Activated T-cell treated with anti-CD3 and anti-CD28 coated beads, Interleukin-2, amount 50 U/mL, for 48 hours (primary cell): Measurements from ENCODE around the gene HSD3B2.

Source experiments
- DNase-seq, 2 experiments: peaks; one replicate each; pipeline ENCODE4 v3.0.0-alpha.2; 2020

HSD3B2 gene

DNA sequence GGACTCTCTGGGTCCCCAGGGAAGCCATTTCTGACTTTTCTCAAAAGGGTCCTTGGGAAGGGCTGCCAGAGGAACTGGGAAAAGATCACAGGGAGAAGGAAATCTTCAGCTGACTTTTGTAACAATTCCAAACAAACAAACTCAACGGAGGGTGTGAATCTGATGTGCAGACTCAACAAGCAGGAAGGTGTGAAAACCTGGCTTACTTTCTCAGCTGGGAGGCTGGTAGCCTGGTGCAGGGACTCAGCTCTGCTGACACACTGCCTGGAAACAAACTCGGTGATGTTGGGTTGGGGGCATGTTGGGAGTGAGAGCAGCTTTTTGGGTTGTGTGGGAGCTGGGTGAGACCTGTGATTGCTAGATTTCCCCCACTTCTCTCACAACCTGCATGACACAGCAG is 10.2 kb upstream of the HSD3B2 start:
- DNase-seq: no peak

DNA sequence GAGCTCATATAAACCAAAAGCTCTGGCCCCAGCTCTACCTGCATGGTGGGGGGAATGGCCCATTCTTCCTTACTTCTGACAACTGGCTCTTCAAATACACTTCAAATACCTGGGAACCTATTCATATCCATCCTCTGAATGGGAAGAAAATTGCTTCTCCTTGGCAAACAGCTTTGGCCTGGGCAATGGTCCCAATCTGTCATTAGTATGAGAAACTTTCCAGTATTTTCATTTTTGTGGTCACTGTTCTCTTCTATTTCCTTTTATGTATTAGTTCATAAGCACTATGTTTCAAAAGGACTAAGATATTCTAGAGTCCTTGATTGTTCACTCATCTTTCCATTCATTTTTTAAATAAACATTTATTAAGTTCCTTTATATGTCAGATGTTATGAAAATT is 5.2 kb upstream of the HSD3B2 start:
- no peak for DNase-seq

DNA sequence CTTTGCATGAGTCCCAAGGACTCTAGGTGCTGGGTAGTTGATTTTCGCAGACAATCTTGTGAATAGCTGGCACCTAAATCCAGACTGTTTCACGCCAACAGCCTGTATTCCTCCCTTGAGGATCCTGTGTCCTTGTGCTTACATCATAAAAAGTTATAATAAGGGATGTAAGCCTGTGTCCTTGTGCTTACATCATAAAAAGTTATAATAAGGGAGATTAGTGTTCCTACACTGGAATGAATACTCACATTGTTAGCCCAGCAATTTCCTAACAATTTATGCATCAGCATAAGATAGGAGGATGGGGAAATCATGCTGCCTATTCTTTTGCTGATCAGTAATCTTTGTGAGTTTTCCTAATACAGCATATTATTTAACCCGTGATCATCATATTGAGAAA is 4.0 kb upstream of the HSD3B2 start:
- DNase-seq: no peak

DNA sequence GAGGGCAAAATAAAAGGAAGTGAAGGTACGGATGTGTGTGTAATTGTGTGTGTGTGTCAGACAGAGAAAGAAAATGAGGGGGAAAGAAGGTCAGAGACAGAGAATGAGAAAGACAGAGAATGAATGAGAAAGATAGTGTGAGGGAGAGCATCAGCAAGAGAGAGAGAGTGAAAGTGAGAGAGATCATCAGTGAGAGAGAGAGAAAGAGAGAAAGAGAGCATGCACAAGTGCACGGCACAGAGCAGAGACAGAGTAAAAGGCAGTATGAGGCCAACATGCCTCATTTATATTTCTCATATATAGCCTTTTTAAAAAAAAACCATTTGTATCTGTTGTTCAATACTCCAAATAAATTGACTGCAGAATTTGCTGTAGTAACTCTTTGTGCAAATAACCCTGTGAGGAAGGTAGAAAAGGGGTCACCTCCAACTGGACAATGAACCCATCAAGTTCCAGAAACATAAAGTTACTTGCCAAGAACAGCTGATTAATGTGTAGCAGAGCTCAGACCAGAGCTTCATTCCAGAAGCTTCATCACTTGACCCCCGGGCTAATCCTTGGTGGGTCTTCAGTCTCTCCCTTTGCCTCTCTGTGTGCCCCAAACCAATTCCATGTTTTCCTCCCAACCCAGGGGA is 1.2 kb downstream of the HSD3B2 start:
- no peak for DNase-seq

DNA sequence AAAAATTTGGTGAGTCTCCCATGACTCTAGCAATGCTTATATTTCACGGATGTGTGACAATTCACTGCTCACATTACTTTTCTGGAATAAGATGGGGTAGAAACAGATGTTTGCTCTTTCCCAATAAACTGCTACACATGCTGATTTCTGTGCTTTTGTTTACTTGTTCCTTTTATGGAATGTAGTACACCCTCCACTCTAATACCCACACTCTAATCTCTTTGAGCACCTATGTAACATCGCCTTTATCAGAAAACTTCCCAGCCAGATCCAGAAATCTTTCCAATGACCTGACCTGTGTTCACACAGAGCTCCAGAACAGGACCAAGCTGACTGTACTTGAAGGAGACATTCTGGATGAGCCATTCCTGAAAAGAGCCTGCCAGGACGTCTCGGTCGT is 4.2 kb downstream of the HSD3B2 start:
- no peak for DNase-seq

DNA sequence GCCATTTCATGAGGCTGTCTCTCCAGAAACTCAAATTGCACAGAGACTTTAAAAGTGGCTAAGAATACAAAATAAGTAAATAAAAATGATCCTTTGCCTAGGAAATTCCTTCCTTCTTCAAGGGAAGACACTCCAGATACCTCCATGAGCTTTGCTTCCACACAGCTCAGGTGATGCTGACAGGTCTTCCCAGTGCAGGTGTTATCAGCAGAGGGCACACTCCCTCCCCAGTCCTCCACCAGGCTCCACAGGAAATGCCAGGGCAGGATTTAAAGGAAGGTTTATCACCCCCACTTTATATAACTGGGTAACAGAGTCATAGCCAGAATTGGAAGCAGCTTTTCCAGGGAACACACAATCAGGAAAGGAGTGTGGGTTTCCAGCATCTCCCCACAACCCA is 5.7 kb downstream of the HSD3B2 start:
- DNase-seq: no peak

DNA sequence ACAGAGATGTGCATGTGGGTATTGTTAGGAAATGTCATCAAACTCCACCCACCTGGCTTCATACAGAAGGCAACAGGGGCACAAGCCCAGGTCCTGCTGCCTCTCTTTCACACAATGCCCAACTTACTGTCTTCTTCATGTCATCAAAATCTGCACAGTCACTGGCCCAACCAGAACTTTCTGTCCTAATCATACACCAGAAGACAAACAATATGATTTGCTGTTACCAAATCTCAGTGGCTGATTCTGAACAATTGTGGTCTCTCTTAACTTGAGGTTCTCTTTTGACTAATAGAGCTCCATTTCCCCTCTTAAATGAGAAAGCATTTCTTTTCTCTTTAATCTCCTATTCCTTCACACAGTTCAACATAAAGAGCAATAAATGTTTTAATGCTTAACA is 7.7 kb downstream of the HSD3B2 start:
- DNase-seq: no peak

DNA sequence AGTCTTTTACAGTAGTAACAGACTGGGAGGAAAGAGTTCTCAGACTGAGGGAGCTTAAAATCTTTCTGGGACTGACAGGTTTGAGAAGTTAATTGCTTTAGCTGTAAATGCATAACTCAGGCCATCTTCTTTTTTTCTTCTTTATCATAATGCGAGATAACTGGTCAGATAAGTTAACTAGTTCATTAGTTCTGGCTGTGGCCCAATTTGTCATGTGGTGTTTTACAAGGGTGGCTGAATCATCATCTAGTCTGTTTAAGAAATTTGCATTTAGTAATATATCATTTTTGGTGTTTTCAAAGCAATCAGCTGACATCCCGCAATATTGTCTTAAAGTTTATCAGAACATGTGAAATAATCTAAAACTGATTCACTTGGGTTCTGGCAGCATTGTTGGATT is 14.0 kb downstream of the HSD3B2 start:
- no peak for DNase-seq

DNA sequence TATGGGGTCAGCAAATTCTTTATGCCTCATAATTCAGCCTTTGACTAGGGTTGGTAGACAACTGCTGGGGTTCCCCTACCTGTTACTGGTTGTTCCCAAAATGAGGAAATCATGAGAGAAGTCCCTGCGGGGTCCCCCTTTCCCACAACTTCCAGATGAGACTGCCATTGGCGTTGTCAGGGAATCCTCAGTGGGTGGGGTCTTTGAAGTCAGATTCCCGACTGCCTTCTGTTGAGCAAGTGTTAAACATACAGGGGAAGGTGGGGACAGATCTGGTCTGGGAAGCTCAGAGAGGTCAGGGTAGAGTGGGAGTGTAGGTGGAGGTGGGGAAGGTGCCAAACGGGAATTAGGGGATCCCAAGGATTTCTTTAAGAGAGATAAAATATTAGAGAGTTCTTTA is 14.7 kb downstream of the HSD3B2 start:
- no peak for DNase-seq

DNA sequence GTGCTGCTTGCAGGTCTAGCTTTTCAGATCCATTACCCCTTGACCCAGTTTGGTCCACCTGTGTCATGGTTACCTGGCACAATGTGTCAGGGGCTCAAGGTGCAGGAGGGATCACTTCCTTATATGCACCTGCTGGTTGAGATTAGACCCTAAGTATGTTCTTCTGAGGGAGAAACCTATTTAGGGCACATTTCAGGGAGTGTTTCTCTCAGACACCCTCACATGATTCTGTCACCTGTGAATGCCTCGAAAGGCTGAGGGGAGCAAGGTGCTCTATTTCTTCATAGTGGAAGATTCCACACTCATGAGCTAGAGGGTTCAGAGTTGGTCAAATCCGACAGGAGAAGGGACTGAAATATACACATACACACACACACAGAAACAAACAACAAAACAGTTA is 15.5 kb downstream of the HSD3B2 start:
- no peak for DNase-seq

DNA sequence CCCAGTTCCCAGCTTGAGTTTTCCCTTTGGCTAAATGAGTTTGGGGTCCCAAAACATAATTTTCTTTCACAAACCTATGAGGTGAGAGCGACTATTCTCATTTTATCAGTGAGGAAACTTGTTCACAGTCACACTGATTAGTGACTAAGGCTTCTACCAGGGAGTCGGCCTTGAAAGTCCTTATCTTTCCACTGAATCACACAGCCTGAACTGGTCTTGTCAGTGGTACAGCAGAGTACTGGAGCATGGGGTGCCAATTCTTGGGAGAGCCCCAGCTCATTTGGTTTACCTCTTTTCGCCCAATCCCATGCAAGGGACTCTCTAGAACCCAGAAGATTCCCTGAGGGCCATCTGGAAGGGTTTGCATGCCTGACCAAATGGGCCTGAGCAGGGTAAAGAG is 16.9 kb downstream of the HSD3B2 start:
- DNase-seq: no peak

DNA sequence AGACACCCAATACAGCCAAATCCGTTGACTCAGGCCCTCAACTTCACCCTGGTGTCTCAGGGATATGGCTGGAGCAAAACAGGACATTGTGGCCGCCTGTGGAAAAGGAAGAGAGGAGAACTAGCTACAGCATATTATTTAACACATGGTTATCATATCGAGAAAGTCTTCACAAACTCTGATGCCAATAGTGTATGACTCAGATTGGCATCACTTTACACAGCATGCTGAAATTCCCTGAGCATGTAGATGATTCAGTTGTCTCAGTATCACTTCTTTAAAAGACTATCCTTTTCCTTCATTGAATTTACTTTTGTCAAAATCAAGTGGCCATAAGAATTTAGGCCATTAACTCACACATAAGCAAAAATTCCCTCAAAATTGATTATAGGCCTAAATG is 20.1 kb downstream of the HSD3B2 start:
- DNase-seq: no peak

DNA sequence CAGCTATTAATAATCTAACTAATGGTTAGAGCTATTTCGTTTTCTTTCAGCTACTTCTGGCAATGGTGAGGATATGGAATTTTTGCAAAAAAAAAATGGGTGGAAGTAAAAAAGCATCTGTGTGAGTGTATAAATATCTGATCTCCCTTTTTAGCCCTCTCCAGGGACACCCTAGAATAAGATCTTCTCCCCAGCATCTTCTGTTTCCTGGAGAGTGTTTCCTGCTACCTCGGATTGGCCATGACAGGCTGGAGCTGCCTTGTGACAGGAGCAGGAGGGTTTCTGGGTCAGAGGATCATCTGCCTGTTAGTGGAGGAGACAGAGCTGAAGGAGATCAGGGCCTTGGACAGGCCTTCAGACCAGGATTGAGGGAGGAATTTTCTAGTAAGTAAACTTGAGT is 23.8 kb downstream of the HSD3B2 start:
- DNase-seq: no peak

DNA sequence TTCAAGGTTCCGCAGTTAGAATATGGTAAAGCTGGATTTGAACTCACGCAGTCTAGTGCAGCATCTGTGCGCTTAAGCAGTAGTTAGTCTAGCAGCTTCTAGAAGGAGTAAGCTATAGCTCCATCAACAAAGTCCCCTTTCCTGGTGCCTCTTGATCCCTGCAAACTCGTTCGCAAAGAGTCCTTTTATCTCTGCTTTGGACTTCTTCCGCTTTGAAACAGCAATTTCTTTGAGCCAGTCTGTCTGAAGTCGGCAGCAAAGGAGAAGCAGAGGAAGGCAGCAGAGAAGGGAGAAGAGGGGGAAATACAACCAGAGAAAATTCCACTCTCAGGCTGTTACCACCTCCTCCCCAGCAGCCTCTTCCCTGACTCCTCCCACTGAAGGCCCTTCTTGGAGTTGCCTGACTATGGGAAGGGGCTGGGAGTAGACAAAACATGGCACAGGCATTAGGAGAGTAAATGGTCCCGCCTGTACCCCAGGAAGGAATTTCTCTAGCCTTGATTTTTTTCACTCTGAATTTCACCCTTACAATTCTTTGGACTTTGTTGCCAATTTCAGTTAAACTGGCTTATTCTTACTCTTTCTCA is 25.9 kb downstream of the HSD3B2 start:
- DNase-seq: no peak

DNA sequence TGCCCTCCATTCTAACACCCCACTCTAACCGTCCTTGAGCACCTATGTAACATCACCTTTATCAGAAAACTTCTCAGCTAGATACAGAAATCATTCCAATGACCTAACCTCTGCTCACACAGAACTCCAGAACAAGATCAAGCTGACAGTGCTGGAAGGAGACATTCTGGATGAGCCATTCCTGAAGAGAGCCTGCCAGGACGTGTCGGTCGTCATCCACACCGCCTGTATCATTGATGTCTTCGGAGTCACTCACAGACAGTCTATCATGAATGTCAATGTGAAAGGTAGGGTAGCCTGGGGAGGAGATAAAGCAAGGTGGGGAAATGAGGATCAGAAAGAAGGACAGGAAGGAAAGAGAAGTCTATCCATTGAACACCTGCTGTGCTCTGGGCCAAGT is 27.8 kb downstream of the HSD3B2 start:
- DNase-seq: no peak

DNA sequence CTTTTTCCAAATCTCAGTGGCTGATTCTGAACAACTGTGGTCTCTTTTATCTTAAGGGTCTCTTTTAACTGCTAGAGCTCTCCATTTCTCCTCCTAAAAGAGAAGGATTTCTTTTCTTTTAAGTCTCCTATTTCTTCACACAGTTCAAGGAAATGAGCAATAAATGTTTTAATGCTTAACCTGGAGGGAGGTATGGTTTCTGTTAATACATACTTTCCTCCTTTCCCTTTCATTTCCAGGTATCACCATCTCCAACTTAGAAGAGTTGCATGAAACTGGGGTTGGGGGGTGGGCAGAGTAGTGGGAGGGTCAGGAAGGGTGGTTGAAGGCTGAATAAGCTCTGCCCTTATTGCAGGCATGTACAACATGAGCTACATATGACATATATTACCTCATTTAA is 31.4 kb downstream of the HSD3B2 start:
- no peak for DNase-seq

DNA sequence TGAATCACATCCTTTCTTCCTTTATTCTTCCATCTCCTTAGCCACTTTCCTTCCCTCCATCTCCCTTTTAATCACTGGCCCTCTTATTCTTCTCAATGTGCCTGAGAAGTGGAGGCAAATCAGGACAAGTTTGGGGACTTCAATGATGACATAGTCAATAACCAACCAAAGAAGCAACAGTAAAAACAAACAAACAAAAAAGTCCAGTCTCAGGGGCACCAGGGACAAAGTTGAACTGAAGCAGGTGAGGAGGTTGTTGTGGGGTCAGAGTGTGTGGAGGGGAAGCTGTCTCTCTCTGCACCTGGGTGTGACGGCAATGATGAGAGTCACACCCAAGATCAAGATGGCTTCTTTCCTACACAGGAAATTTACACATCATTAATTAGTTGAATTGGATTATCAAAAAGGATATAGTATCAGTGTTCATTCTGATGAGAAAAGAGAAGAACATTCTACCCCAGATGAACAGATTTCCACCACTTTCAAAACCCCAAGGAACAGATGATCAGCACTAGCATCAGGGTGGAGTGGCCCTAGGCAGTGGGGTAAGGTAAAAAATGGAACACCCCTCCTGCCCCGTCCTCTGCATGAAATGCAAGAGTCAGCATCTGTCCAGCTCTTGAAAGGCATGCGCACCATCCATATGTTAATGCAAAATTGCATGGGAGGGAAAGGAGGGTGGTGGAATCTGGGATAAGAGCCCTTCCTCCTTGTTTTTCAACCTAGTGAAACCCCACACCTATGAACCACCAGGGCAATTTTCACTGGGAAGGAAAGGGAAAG is 32.6 kb downstream of the HSD3B2 start:
- no peak for DNase-seq

DNA sequence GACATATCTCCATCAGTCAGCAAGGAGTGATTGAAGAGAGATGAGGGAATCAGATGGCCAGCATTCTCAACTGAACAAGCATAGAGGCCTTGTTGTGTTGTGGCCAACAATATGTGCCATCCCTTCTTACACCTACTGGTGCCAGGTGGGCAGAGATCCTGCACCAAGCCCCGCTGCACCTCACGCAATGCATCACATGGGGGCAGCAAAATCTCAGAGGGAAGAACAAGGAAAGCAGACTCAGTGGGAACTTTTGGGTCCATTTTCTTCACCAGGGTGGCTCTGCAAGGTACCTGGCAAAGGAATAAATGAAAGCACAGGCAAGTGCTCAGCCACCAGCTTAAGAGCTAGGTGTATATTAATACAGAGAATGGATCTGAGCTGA is 33.2 kb downstream of the HSD3B2 start:
- DNase-seq: no peak

DNA sequence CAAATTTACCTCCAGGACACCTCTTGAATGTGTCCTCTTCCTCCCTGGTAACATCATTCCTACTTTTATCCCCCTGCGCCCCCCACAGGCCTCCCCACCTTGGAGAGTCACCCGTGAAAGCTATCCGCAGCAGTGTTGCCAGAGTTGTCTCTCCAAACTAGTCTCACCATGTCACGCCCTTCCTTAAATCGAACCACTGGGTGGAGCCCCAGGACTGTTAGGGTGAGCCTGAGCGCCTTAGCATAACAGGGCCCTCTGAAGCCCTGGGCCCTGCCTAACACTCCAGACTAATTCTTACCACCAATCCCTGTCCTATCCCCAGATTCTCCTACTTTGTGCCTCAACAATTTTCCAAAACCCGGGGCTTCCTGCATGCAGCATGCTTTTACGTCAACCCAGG is 35.0 kb downstream of the HSD3B2 start:
- DNase-seq: no peak

DNA sequence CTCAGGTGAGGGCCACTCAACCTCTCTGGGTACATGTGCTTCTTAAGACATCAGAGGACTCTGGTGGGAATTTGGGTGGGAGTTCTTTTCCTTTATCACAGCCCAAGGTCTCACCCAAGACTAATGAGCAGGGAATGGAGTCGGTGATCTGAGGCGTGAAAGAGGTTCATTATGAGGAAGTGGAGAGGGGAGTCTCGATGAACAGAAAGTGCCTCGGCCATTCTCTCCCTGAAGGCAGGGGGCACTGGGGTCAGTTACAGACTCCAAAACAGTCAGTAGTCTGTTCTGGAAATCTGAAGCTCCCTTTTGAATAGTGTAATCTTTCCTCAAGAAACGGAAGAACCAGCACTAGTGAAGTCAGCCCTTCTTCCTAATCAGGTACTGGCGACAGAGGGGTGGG is 36.2 kb downstream of the HSD3B2 start:
- no peak for DNase-seq

DNA sequence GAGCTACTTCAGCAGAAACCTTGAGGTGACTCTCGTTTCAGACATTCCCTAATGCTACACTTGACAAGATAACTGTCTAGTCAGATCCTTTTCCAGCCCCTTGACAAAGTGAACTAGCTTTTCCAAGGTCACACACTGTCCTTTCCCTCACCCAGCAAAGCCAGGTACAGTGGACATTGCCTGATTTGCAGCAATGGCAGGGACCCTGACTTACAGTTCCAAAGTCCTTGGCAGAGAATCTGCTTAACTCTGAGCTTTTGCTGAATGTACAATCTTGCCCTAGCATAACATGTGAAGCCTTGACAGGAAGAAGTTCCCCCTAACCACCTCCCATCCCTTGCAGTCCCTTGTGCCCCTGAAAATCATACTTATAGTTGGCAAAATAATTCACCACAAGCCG is 37.1 kb downstream of the HSD3B2 start:
- no peak for DNase-seq

DNA sequence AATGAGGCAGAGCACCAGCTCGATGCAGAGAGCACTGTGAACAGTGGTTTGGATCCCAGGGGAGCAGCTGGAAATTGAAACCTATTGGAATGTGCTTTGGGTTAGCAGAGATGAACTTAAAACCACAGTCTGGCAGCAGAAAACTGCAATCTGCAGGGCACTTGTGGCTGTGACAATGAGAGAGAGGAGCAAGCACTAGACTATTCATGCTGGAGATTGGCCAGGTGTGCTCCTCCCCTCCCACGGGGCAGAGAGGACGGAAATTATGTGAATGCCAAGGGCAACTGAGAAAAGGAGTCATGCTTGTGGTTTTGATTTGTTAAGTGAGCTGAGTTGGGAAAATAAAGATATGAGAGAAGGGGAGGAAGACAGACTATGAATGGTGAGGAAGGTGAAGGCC is 38.1 kb downstream of the HSD3B2 start:
- DNase-seq: peak; percentile 28 to 32

DNA sequence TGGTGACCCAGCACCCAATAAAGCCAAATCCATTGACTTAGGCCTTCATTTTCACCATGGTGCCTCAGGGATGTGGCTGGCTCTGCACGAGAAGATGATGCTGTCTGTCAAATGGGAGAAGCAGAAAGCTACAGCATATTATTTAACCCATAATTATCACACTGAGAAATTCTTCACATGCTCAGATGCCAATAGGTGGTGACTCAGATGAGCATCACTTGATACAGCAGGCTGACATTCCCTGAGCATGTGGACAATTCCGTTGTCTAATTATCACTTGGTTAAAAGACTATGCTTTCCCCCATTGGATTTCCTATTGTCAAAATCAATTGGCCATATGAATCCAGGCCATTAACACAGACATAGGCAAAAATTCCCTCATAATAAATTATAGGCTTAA is 48.0 kb downstream of the HSD3B2 start:
- no peak for DNase-seq

DNA sequence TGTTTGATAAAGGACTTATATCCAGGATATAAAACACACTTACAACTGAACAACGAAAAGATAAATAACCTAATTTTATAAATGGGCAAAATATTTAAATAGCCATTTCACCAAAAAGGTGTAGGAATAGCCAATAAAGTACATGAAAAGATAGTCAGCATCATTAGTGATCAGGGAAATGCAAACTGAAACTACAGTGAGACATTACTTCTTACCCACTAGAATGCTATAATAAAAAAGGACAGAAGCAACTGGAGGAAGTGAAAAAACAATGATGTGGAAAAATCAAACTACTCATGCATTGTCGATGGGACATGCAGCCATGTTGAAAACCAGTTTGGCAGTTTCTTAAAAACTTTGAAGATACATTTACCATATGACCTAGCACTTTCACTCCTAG is 48.6 kb downstream of the HSD3B2 start:
- no peak for DNase-seq

DNA sequence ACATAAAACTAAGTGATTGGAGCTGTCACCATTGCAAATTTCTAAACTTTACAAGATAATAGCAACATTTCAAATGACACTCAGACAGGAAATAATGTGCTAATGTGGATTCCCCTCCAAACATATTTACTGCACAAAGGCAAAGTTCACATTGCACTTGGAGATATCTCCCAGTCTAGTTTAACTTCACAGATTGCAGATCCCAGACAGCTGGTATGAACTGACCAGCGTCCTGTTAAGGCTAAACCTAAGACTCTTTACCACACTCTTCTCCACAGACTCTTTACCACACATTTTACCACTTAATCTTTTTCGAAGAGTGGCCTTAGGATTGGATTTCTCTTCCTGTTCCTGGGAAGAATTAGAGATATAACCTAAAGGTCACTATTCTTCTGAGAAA is 51.5 kb downstream of the HSD3B2 start:
- no peak for DNase-seq
